ENCODE data around the gene EIF4H. TPM values are rescaled to one million over a fixed set of nuclear protein-coding genes. Genes with fewer than 3 reads are reported as not detected.

Gene EIF4H
- total RNA-seq, 1 experiment from 2014 or later = 384 TPM

DNA sequence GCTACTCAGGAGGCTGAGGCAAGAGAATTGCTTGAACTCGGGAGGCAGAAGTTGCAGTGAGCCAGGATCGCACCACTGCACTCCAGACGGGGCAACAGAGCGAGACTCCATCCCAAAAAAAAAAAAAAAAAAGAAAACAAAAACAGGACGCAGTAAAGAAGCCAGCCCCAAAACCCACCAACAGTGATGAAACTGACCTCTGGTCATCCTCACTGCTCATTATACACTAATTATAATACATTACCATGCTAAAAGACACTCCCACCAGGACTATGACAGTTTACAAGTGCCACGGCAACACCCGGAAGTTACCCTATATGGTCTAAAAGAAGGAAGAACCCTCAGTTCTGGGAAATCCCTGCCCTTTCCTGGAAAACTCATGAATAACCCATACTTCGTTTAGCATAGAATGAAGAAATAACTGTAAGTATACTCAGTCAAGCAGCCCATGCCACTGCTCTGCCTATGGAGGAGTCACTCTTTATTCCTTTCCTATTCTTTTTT lies 40.0 kb upstream of the EIF4H start:
- intact Hi-C loops (cut with micrococcal nuclease) = no loop called here
- RAD21 ChIA-PET (ENCODE audit: low non-redundant PET in 1 of 2, low total read pairs in 2 of 2, uncharacterized antibody in 2 of 2, unreplicated experiment in 2 of 2) = no interaction called here
- no TSS peak for BruUV-seq (replicated peaks)

DNA sequence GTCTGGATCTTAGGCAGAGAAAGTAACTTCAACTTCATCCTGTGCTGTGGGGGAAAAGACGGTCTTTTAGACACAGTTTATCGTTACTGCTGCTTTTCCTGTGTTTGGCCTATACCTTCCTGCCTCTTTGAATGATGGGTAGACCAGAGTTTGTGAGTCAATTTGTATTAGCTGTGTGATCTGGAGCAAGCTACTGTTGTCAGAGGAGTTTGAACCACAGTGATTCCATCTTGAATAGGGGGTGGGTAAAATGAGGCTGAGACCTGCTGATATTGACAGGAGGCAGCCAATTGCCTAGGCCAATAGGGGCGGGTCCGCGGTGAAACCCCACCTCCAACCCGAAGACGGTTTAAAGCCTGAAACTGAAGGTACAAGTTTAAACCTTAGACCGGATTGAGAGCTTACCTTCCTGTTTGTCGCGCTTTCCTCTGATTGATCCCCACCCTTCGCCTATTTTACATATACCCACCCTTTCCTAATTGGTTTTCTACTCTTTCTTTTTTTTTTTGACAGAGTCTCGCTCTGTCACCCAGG lies 35.8 kb upstream of the EIF4H start:
- ChIA-PET RAD21 (ENCODE audit: low non-redundant PET in 1 of 2, low total read pairs in 2 of 2, uncharacterized antibody in 2 of 2, unreplicated experiment in 2 of 2) (no interaction called here), POLR2A (no interaction called here), CTCF (interaction anchor here (1.0 kb wide), 1 partner anchor 45 kb away, joined by 3 read pairs; no protein-coding TSS in a partner anchor)
- no peak for ATAC-seq
- DNase-seq (ENCODE audit: low read depth, low spot score) = no peak
- no peak overlapping the region for H3K4me2 ChIP-seq (ENCODE audit: low read length)
- no peaks in the 10 kb centered on the region for H3K27me3 ChIP-seq (ENCODE audit: insufficient read depth, low read length)
- intact Hi-C loops (cut with micrococcal nuclease) = no loop called here
- no peaks in the 10 kb centered on the region for H3K79me2 ChIP-seq (ENCODE audit: insufficient read depth, low read length)
- H4K20me1 ChIP-seq (ENCODE audit: insufficient read depth) = no peaks in the 10 kb centered on the region
- no TSS peak for BruUV-seq (replicated peaks)
- no peak overlapping the region for H3K4me3 ChIP-seq (replicated peaks in 1 of 2; ENCODE audit: low read depth in 1 of 2, low read length in 2 of 2)
- no peak overlapping the region for H3K27ac ChIP-seq (ENCODE audit: low read depth, low read length)
- H2AFZ ChIP-seq (ENCODE audit: low read depth, low read length, poor library complexity, severe bottlenecking) = peak overlapping the region; percentile 95
- no peaks in the 10 kb centered on the region for H3K36me3 ChIP-seq (ENCODE audit: control insufficient read depth in 1 of 2, insufficient read depth in 2 of 2, low read length in 2 of 2)
- no peak overlapping the region for H3K9ac ChIP-seq (ENCODE audit: low read length)
- no peaks in the 10 kb centered on the region for H3K9me2 ChIP-seq (ENCODE audit: insufficient read depth)
- TF ChIP-seq, protein P1, sequence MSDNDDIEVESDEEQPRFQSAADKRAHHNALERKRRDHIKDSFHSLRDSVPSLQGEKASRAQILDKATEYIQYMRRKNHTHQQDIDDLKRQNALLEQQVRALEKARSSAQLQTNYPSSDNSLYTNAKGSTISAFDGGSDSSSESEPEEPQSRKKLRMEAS (IDR thresholded peaks at IDR 0.05) = no peak
- H3K9me3 ChIP-seq (ENCODE audit: control insufficient read depth in 1 of 2, insufficient read depth in 1 of 2, low read depth in 1 of 2, low read length in 2 of 2) = no peaks in the 10 kb centered on the region
- peaks cover 26 to 52% of the 10 kb centered on the region in 2 experiments for H3K4me1 ChIP-seq (ENCODE audit: control insufficient read depth in 1 of 2, insufficient read depth in 2 of 2, low read length in 2 of 2)

More for the DNA sequence above, 40.0 kb upstream of the EIF4H start:
- TF ChIP-seq, protein P1 (IDR thresholded peaks at IDR 0.05) = no peak
- TF ChIP-seq, protein P2, sequence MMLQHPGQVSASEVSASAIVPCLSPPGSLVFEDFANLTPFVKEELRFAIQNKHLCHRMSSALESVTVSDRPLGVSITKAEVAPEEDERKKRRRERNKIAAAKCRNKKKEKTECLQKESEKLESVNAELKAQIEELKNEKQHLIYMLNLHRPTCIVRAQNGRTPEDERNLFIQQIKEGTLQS (IDR thresholded peaks at IDR 0.05) = no peak
- peak; percentile 94 for TF ChIP-seq SRF (IDR thresholded peaks at IDR 0.05; ENCODE audit: low read depth)
- Histone ChIP-seq H3K9me2 (ENCODE audit: insufficient read depth) (no peaks in the 10 kb centered on the region), H3K27ac (ENCODE audit: low read depth, low read length) (peak overlapping the region; percentile 86), H2AFZ (ENCODE audit: low read depth, low read length, poor library complexity, severe bottlenecking) (peak overlapping the region; percentile 54), H3K4me1 (ENCODE audit: control insufficient read depth in 1 of 2, insufficient read depth in 2 of 2, low read length in 2 of 2) (peaks cover 27 to 44% of the 10 kb centered on the region in 2 experiments), H3K9me3 (ENCODE audit: control insufficient read depth in 1 of 2, insufficient read depth in 1 of 2, low read depth in 1 of 2, low read length in 2 of 2) (no peaks in the 10 kb centered on the region), H3K4me2 (ENCODE audit: low read length) (peak overlapping the region; percentile 79), H3K27me3 (ENCODE audit: insufficient read depth, low read length) (no peaks in the 10 kb centered on the region), H3K9ac (ENCODE audit: low read length) (peak overlapping the region; percentile 56), H4K20me1 (ENCODE audit: insufficient read depth) (no peaks in the 10 kb centered on the region), H3K4me3 (replicated peaks in 1 of 2; ENCODE audit: low read depth in 1 of 2, low read length in 2 of 2) (peak overlapping the region in 1 of 2 experiments; percentile 44; a peak in 2 of 4 replicates), H3K79me2 (ENCODE audit: insufficient read depth, low read length) (no peaks in the 10 kb centered on the region), H3K36me3 (ENCODE audit: control insufficient read depth in 1 of 2, insufficient read depth in 2 of 2, low read length in 2 of 2) (no peaks in the 10 kb centered on the region)
- ATAC-seq (peak; percentile 31), DNase-seq (ENCODE audit: low read depth, low spot score) (no peak)
- ChIA-PET POLR2A (interaction anchor here (0.8 kb wide), 1 partner anchor 76 kb away, joined by 7 read pairs; no protein-coding TSS in a partner anchor), CTCF (no interaction called here)

Data from HCT116 (cell line).